Neural cell (in vitro differentiated cells): ENCODE results near the gene SIRT3.

Experiments
- EP300 ChIP-seq: fragments of 450-650 bp; conservative IDR thresholded peaks from 2 replicates; pipeline ENCODE4 v1.6.1; 2014; ENCODE audit warnings: antibody characterized with exemption, mild to moderate bottlenecking, moderate library complexity; ENCODE audit not compliant: poor library complexity, severe bottlenecking
- POLR2AphosphoS5 ChIP-seq: IDR thresholded peaks from 2 replicates; pipeline ENCODE4 v1.6.1; 2012
- RAD21 ChIP-seq: fragments of 450-650 bp; conservative IDR thresholded peaks from 2 replicates; pipeline ENCODE4 v1.6.1; 2014; ENCODE audit warnings: antibody characterized with exemption, mild to moderate bottlenecking, moderate library complexity
- REST ChIP-seq: IDR thresholded peaks from 2 replicates; pipeline ENCODE4 v1.6.1; 2012; ENCODE audit warnings: borderline replicate concordance
- TF ChIP-seq, protein P1 (sequence below): fragments of 450-650 bp; IDR thresholded peaks from 2 replicates; pipeline ENCODE4 v1.5.1; 2014; ENCODE audit warnings: antibody characterized with exemption, mild to moderate bottlenecking, moderate library complexity; ENCODE audit not compliant: poor library complexity, severe bottlenecking

GRCh38 chr11:207208-207862 lies 28.8 kb downstream of the SIRT3 start, which contains the start of the genes BET1L and RIC8A:
- TF ChIP-seq, protein P1, sequence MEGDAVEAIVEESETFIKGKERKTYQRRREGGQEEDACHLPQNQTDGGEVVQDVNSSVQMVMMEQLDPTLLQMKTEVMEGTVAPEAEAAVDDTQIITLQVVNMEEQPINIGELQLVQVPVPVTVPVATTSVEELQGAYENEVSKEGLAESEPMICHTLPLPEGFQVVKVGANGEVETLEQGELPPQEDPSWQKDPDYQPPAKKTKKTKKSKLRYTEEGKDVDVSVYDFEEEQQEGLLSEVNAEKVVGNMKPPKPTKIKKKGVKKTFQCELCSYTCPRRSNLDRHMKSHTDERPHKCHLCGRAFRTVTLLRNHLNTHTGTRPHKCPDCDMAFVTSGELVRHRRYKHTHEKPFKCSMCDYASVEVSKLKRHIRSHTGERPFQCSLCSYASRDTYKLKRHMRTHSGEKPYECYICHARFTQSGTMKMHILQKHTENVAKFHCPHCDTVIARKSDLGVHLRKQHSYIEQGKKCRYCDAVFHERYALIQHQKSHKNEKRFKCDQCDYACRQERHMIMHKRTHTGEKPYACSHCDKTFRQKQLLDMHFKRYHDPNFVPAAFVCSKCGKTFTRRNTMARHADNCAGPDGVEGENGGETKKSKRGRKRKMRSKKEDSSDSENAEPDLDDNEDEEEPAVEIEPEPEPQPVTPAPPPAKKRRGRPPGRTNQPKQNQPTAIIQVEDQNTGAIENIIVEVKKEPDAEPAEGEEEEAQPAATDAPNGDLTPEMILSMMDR, result no peak
- no peak for TF ChIP-seq REST
- peak; percentile 51 for TF ChIP-seq EP300
- TF ChIP-seq POLR2AphosphoS5, result peak; percentile 94
- peak; percentile 29 for TF ChIP-seq RAD21
